ENCODE data around the gene ATP6V0E2. TPM values are rescaled to one million over a fixed set of nuclear protein-coding genes. Genes with fewer than 3 reads are reported as not detected.

ATP6V0E2 gene
- total RNA-seq, 1 donor from 2014 or later: 40.8 TPM

GRCh38 chr7:149866779-149867447 is 6.9 kb upstream of the ATP6V0E2 start:
- TF ChIP-seq CTCF (IDR thresholded peaks at IDR 0.05; ENCODE audit: insufficient read depth, low read length, poor library complexity, severe bottlenecking): no peak
- no peak for DNase-seq (ENCODE audit: low read depth)
- peaks cover 2% of the 10 kb centered on the region for H3K36me3 ChIP-seq (ENCODE audit: control insufficient read depth, insufficient read depth, low read length)

GRCh38 chr7:149867762-149868622 is 5.8 kb upstream of the ATP6V0E2 start:
- no peaks in the 10 kb centered on the region for H3K36me3 ChIP-seq (ENCODE audit: control insufficient read depth, insufficient read depth, low read length)
- no peak for TF ChIP-seq CTCF (IDR thresholded peaks at IDR 0.05; ENCODE audit: insufficient read depth, low read length, poor library complexity, severe bottlenecking)
- no peak for DNase-seq (ENCODE audit: low read depth)
- no peak overlapping the region for H3K4me3 ChIP-seq (ENCODE audit: low read depth, low read length)
- H3K27me3 ChIP-seq (ENCODE audit: control insufficient read depth, insufficient read depth, low read length): no peaks in the 10 kb centered on the region

More at GRCh38 chr7:149866779-149867447, 6.9 kb upstream of the ATP6V0E2 start:
- H3K27me3 ChIP-seq (ENCODE audit: control insufficient read depth, insufficient read depth, low read length): no peaks in the 10 kb centered on the region
- no peak overlapping the region for H3K4me3 ChIP-seq (ENCODE audit: low read depth, low read length)

DNA sequence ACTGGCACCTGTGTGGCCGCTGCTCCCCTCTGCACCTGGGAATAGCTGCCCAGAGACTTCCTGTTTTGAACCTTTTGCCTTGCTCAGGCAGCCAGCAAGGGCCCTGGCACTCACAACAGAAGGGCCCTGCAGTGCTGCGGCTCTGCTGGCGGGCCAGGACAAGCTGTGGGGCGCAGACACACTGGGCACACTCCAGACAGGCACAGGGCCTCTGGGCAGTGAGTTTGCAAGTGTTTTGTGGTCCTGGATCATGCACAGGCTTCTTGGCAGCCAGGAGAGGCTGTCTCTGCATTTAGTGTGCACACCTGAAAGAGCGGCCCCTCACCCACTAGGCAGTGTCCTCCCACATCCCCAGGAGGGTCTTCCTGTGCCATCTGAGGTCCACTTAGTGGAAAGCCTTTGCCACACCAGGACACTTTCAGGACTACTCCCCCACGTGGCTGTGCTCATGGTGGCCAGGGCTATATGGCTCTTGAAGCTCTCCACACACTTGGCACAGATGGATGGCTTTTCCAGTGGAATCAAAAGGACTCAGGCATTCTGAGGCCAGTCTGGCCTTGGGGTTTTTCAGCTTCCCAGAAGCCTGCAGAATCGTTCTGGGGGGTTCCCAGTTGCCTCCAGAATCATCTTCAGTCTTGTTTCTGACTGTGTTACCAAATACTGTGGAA is 5.0 kb upstream of the ATP6V0E2 start:
- no peak for DNase-seq (ENCODE audit: low read depth)
- no peaks in the 10 kb centered on the region for H3K36me3 ChIP-seq (ENCODE audit: control insufficient read depth, insufficient read depth, low read length)
- H3K4me3 ChIP-seq (ENCODE audit: low read depth, low read length): no peak overlapping the region
- H3K27me3 ChIP-seq (ENCODE audit: control insufficient read depth, insufficient read depth, low read length): no peaks in the 10 kb centered on the region
- no peak for TF ChIP-seq CTCF (IDR thresholded peaks at IDR 0.05; ENCODE audit: insufficient read depth, low read length, poor library complexity, severe bottlenecking)

GRCh38 chr7:149869291-149869650 is 4.5 kb upstream of the ATP6V0E2 start:
- Histone ChIP-seq H3K4me3 (ENCODE audit: low read depth, low read length) (no peak overlapping the region), H3K36me3 (ENCODE audit: control insufficient read depth, insufficient read depth, low read length) (no peaks in the 10 kb centered on the region), H3K27me3 (ENCODE audit: control insufficient read depth, insufficient read depth, low read length) (no peaks in the 10 kb centered on the region)
- no peak for DNase-seq (ENCODE audit: low read depth)
- no peak for TF ChIP-seq CTCF (IDR thresholded peaks at IDR 0.05; ENCODE audit: insufficient read depth, low read length, poor library complexity, severe bottlenecking)

GRCh38 chr7:149869867-149870266 is 3.9 kb upstream of the ATP6V0E2 start:
- Histone ChIP-seq H3K4me3 (ENCODE audit: low read depth, low read length) (no peak overlapping the region), H3K27me3 (ENCODE audit: control insufficient read depth, insufficient read depth, low read length) (no peaks in the 10 kb centered on the region), H3K36me3 (ENCODE audit: control insufficient read depth, insufficient read depth, low read length) (no peaks in the 10 kb centered on the region)
- no peak for DNase-seq (ENCODE audit: low read depth)
- no peak for TF ChIP-seq CTCF (IDR thresholded peaks at IDR 0.05; ENCODE audit: insufficient read depth, low read length, poor library complexity, severe bottlenecking)
